Cardiac fibroblast (primary cell): ENCODE data around the gene COL5A1.
"Not testable (repeated sequence)": the region's sequence is repeated elsewhere in the genome, so short reads cannot be mapped to it uniquely, and the experiment has no call there.

Experiments
- DNase-seq, 2 donors: peaks; one replicate each; pipeline versions ENCODE4 v3.0.0 to v3.0.0-alpha.2; 2010; ENCODE audit warnings: low read depth in 2 of 2
- H3K4me3 ChIP-seq, 2 donors: replicated peaks in 1 of 2; 1 replicate in 1 of 2; 2 replicates in 1 of 2; pipeline ENCODE4 v1.5.1; 2011; ENCODE audit warnings: low read depth in 2 of 2, low read length in 2 of 2, mild to moderate bottlenecking in 2 of 2, moderate library complexity in 1 of 2
- CTCF ChIP-seq: IDR thresholded peaks from one replicate; pipeline ENCODE4 v1.5.1; 2011; ENCODE audit warnings: low read depth, mild to moderate bottlenecking, low read length, inconsistent platforms

COL5A1 gene

GRCh38 chr9:134662143-134662876, 20.7 kb downstream of the COL5A1 start:
- no peak overlapping the region for H3K4me3 ChIP-seq
- no peak for TF ChIP-seq CTCF
- DNase-seq, result peak; percentile 86 to 96

- DNase-seq, result no peak
These were observed 21.5 kb downstream of the COL5A1 start for GRCh38 chr9:134663084-134663483.

GRCh38 chr9:134663753-134664415, 22.3 kb downstream of the COL5A1 start:
- no peak for DNase-seq
- TF ChIP-seq CTCF, result peak; percentile 20
- H3K4me3 ChIP-seq, result no peak overlapping the region

More at GRCh38 chr9:134663084-134663483, 21.5 kb downstream of the COL5A1 start:
- H3K4me3 ChIP-seq, result no peak overlapping the region
- no peak for TF ChIP-seq CTCF

GRCh38 chr9:134664446-134664845, 22.8 kb downstream of the COL5A1 start:
- no peak for TF ChIP-seq CTCF
- no peak overlapping the region for H3K4me3 ChIP-seq
- DNase-seq, result no peak

DNA sequence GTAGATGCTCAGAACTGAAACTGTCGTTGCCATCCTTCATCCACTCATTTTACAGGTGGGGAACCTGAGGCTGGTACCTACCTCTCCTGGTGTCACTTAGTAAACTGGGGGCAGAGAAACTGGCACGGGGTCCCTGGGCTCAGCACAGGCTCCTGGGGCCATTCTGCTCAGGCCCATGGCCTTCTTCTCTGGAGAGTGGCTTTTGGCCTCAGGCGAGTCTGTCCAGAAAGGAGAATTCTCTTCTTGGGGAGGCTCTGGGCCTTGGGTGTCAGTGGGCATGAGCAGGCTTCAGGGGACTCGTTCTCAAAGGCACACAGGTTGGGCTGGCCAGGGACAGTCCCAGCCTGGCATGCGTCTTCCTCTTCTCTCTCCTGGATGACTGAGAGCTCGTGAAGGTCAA, 24.6 kb downstream of the COL5A1 start:
- TF ChIP-seq CTCF, result no peak
- DNase-seq, result no peak
- H3K4me3 ChIP-seq, result no peak overlapping the region

DNA sequence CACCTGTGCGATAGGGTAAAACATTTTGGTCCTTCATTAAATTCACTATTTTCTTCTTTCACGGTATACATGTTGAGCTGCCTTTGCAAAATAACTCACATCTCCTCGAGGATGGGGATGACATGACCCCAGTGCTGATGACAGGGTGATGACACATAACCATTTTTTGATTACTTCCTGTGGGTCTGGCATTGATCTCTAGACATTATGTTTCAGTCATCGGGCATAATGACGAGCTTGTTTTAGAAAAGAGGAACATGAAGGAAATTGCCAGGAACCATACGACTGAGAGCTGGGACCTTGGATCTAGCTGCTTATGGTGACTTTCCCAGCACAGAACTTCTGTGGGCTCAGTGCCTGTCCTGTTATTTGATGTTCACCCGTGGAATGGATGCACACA, 25.2 kb downstream of the COL5A1 start:
- TF ChIP-seq CTCF, result no peak
- DNase-seq, result peak in 1 of 2 donors; percentile 66
- no peak overlapping the region for H3K4me3 ChIP-seq

GRCh38 chr9:134668977-134669376, 27.4 kb downstream of the COL5A1 start:
- H3K4me3 ChIP-seq, DNase-seq: not testable (repeated sequence)
